ENCODE results near the gene DPM1. TPM values are rescaled to one million over a fixed set of nuclear protein-coding genes. Genes with fewer than 3 reads are reported as not detected.

Gene DPM1
- total RNA-seq, 2 donors from 2014 or later: 18.1 to 32.7 TPM

DNA sequence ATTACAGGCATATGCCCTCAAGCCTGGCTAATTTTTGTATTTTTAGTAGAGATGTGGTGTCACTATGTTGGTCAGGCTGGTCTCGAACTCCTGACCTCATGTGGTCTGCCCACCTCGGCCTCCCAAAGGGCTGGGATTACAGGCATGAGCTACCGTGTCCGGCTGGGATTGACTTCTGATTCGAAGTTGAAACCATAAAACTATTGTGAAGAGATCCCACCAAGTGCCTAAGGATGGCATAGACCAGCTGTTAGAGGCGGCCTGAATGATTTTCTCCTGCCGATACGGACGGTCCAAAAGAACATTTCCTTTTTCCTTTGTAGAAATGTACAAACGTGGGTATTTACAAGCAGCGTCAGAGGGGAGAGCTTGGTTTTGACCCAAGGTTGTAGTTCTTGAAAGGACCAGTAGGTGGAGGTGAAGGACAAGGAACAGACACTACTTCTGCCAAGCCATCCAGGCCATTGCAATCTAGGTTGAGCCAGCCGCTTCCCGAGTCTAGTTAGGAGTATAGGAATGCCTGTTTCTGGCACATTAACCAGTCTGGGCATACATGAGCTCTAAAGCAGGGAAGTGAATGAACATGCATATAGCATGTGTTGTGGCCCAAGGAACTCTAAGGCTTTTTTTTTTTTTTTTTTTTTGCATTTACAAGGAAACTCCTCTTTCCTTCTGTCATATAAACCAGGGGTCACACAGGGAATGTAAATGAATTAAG lies 29.3 kb upstream of the DPM1 start:
- Histone ChIP-seq H3K4me1 (peaks cover 3% of the 10 kb centered on the region), H3K27me3 (no peaks in the 10 kb centered on the region), H3K4me3 (no peak overlapping the region), H3K27ac (no peak overlapping the region), H3K9me3 (no peaks in the 10 kb centered on the region), H3K36me3 (replicated peaks in 1 of 2; ENCODE audit: insufficient read depth in 1 of 2, low read depth in 2 of 2) (no peaks in the 10 kb centered on the region)
- TF ChIP-seq CTCF (IDR thresholded peaks at IDR 0.05) (peak; percentile 71 to 96 (median 92)), POLR2A (IDR thresholded peaks at IDR 0.05) (no peak)
- intact Hi-C loops (cut with DNase I): no loop called here
- DNase-seq (peak; percentile 74 to 85 (median 80)), ATAC-seq (peak; percentile 98)
- 6 to 10% methylated on average over 9 to 13 of the region's 13 CpGs for WGBS, 2 donors

DNA sequence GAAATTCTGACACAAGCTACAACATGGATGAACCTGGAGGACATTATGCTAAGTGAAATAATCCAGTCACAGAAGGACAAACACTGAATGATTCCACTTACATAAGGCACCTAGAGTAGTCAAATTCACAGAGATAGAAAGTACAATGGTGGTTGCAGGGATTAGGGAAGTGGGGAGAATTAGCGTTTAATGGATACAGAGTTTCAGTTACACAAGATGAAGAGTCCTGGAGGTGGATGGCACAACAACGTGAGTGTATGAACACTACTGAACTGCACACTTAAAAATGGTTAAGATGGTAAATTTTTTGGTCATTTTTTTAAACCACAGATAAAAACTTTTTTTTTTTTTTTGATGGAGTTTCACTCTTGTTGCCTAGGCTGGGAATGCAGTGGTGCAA lies 25.0 kb upstream of the DPM1 start:
- intact Hi-C loops (cut with DNase I): no loop called here
- peaks cover 3% of the 10 kb centered on the region for H3K4me1 ChIP-seq
- no peak for ATAC-seq
- H3K27ac ChIP-seq: no peak overlapping the region
- H3K9me3 ChIP-seq: no peaks in the 10 kb centered on the region
- no peaks in the 10 kb centered on the region for H3K27me3 ChIP-seq
- DNase-seq: no peak
- no peaks in the 10 kb centered on the region for H3K36me3 ChIP-seq (replicated peaks in 1 of 2; ENCODE audit: insufficient read depth in 1 of 2, low read depth in 2 of 2)
- no peak overlapping the region for H3K4me3 ChIP-seq
- no peak for TF ChIP-seq CTCF (IDR thresholded peaks at IDR 0.05)
- no peak for TF ChIP-seq POLR2A (IDR thresholded peaks at IDR 0.05)
- WGBS, 2 donors: 32 to 50% methylated on average over 2 of the region's 2 CpGs

GRCh38 chr20:50982363-50982762 lies 24.0 kb upstream of the DPM1 start:
- ATAC-seq (no peak), DNase-seq (no peak)
- Histone ChIP-seq H3K9me3 (no peaks in the 10 kb centered on the region), H3K27ac (no peak overlapping the region), H3K4me3 (no peak overlapping the region), H3K27me3 (no peaks in the 10 kb centered on the region), H3K4me1 (peaks cover under 1% of the 10 kb centered on the region), H3K36me3 (replicated peaks in 1 of 2; ENCODE audit: insufficient read depth in 1 of 2, low read depth in 2 of 2) (no peaks in the 10 kb centered on the region)
- WGBS, 2 donors: 7 to 8% methylated on average over 1 to 4 of the region's 4 CpGs
- TF ChIP-seq CTCF (IDR thresholded peaks at IDR 0.05) (no peak), POLR2A (IDR thresholded peaks at IDR 0.05) (no peak)
- intact Hi-C loops (cut with DNase I): no loop called here

DNA sequence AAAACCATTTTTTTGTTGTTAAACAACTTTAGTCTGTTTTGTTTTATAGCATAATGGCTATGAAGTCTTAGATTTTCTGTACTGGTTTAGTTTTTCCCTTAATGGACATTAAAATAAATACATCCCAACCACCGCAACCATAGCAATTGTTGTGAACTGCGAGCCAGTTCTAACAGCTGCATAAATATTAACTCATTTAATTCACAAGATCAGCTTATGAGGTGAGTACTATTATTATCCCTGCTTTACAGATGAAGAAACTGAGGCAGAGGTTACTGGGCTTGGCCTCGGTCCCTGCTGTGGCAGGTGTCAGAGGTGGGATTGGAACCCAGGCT lies 23.3 kb upstream of the DPM1 start:
- Histone ChIP-seq H3K4me3 (no peak overlapping the region), H3K27ac (no peak overlapping the region), H3K9me3 (no peaks in the 10 kb centered on the region), H3K4me1 (no peaks in the 10 kb centered on the region), H3K36me3 (replicated peaks in 1 of 2; ENCODE audit: insufficient read depth in 1 of 2, low read depth in 2 of 2) (no peaks in the 10 kb centered on the region), H3K27me3 (no peaks in the 10 kb centered on the region)
- no peak for ATAC-seq
- no peak for TF ChIP-seq POLR2A (IDR thresholded peaks at IDR 0.05)
- no peak for TF ChIP-seq CTCF (IDR thresholded peaks at IDR 0.05)
- DNase-seq: no peak
- intact Hi-C loops (cut with DNase I): no loop called here
- 81 to 91% methylated on average over 3 of the region's 3 CpGs for WGBS, 2 donors
